ENCODE results near the gene GJA9.
"Not testable (repeated sequence)": the region's sequence is repeated elsewhere in the genome, so short reads cannot be mapped to it uniquely, and the experiment has no call there.

Gene GJA9

DNA sequence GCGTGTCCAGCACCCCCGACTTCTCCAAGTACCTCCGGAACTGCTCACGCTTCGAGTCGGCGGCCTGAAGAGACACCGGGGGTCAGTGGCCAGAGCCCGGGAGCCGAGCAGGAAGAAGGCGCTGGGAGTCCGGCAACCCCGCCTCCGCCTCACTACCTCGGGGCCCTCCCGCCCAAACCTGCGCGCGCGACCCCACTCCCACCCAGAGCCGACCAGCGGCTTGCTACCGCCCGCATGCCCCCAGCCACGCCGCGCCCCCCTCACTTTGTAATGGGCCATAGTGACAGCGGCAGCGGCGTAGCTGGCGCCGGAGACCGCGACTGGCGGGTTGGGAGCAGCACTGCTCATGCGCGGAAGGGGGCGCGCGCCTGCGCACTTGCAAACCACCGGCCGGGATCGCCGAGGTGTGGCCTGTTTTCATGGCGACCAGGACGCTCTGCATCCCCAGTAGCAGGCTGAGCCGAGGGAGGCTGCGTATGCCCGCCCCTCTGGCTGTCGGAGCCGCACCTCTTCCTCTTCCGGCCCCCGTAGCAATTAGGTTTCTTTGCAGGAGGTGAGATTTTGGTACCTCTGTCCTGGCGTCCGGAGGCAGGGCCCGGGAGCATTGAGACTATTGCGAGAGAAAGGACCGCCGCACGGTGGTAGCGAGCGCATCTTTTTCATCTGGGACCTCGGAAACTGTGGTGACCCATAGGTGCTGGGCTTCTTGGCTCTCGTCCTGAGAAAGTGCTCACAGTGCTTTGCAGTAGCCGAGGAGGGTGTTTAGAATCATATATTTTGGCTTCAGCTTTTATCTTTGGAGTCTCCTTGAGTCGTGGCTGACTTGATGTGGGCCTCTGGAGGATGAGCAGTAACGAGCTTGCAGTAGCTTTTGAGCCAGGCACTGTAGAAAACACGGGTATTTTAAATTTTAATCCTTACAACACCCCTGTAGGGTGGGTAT is 8.1 kb downstream of the GJA9 start, which contains the start of gene MYCBP:
TSS of gene MYCBP (minus strand) at position 322 of the 943 bp plus-strand sequence. CDS start at position 279, 43 bp downstream.
- peak; percentile 89 to 93 for DNase-seq (ENCODE audit: low read depth in 2 of 2, low spot score in 1 of 2)

DNA sequence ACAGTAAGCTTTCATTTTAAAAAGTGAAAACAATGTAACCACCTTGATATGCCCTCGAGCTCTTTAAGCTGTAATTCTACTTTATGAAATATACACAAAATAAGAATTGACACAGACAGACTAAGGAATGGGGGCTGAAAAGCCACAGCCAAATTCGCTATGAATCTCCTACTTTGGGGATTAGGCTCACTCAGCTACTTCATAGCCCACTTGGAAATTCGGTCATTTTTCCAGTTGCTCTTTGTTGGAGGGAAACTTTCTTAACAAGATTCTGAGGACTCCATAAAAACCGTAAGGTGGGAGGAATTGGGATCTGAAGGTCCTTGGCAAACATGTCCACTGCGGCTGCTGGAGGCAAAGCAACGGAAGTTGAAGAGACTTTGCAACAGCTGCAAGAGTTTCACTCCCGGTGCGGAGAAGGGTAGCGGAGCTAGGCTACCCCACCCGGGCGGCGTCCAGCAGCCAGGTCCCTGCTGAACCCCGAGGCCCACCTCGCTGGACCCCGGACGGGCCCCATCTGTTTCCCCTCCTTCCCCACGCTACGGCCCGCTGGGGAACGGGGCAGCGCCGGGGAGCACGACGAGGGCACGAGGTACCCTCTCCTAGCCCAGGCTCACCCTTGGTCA is 8.9 kb downstream of the GJA9 start:
- no peak for DNase-seq (ENCODE audit: low read depth in 2 of 2, low spot score in 1 of 2)

DNA sequence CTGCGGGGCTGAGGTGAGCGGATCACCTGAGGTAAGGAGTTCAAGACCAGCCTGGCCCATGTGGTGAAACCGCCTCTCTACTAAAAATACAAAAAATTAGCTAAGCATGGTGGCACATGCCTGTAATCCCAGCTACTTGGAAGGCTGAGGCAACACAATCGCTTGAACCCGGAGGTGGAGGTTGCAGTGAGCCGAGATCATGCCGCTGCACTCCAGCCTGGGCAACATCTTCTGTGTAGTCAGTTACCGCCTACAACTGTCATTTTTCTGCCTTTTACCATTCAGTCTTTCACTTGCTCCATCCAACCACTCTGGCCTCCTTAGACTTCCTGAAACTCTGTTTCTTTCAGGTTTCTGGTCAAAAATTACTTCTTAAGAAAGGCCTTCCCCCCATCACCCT is 10.4 kb downstream of the GJA9 start:
- no peak for DNase-seq (ENCODE audit: low read depth in 2 of 2, low spot score in 1 of 2)

DNA sequence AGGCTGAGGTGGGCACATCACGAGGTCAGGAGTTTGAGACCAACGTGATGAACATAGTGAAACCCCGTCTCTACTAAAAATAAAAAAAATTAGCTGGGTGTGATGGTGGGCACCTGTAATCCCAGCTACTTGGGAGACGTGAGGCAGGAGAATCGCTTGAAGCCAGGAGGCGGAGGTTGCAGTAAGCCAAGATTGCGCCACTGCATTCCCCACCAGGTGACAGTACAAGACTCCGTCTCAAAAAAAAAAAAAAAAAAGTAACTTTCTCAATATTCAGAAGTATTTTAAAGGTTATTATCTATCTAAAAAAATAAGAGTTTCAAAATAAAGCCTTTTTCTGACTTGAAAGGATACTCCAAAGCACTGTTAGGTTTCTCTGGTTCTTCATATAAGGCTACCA is 14.2 kb downstream of the GJA9 start:
- no peak for DNase-seq (ENCODE audit: low read depth in 2 of 2, low spot score in 1 of 2)

DNA sequence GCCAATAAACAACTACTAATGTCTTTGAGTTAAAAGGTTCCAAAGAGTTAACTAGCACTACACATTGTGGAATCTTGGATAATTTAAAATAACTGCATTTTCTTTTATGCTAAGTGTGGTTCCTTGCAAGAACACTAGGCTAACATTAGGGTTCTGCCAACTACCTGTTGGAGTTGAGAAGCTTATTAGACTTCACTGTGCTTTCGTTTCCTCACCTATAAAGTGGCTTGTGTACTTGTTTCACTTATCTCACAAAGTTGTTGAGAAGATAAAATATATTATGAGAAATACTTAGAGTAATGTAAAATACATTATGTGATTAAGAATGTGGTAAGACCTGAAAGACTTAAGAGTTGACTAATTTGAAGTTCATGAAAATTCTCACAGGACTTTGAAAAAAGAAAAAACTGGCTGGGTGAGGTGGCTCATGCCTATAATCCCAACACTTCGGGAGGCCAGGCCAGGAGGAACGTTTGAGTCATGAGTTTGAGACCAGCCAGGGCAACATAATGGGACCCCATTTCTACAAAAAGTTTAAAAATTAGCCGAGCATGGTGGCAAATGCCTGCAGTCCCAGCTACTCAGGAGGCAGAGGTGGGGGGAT is 16.2 kb downstream of the GJA9 start:
- no peak for DNase-seq (ENCODE audit: low read depth in 2 of 2, low spot score in 1 of 2)

DNA sequence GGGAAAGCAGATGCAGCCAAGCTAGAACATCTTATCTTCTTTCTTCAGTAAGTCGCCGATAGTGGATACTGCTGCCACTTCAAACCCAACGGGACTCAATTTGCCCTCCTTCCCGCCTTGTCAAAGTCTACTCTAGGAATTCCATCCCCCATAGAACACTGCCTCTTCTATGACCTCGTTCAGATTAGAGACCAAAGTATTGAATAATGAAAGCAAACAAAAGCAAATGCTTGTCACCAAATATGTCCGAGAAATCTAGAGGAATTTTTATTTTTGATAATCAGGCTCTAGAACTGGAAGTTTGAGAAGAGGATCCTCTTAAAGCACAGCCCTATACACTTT is 21.0 kb downstream of the GJA9 start:
- DNase-seq (ENCODE audit: low read depth in 2 of 2, low spot score in 1 of 2) = no peak

DNA sequence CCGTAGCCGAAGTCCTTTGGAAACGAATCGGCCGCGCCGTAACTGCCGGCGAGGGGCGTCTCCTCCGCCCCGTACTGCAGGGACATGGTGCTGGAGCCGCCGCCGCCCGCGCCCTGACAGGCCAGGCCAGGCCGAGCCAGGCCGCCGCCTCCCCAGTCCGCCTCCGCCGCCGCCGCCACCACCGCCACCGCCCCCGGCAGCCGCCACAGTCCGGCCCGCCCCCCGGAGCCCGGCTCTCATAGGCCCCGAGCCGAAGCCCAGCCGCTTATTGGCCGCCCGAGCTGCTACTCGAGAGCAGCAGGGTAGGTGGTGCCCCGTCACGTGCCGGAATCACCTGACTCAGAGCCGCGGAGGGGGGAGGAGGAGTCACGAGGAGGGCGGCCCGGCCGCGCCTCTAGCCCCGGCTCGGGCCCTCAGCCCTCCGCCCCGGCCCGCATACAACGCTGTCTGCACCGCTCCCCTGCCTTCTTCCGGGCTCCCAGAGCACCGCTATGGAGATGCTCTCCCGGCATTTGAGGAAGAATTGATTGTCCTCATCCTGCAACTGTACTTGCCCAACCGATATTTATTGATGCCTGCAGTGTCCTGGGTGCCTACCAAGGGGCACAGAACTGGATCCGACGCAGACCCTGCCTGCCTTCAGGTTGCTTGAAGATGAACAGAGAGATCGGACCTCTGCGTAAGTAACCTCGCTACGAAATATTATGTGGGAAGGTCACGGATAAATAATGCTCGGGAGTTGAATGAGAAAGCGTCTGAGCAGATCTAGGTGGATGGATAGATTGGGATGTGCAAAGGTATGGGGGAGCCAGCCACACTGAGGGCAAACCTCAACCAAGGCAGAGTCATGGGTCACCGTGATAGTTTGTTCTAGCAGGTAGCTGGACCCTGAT is 21.6 kb downstream of the GJA9 start, which contains the start of gene RRAGC:
TSS of gene RRAGC (minus strand) at position 212 of the 893 bp plus-strand sequence. CDS start at position 86, 126 bp downstream.
- DNase-seq (ENCODE audit: low read depth in 2 of 2, low spot score in 1 of 2) = peak; percentile 96 to 97

DNA sequence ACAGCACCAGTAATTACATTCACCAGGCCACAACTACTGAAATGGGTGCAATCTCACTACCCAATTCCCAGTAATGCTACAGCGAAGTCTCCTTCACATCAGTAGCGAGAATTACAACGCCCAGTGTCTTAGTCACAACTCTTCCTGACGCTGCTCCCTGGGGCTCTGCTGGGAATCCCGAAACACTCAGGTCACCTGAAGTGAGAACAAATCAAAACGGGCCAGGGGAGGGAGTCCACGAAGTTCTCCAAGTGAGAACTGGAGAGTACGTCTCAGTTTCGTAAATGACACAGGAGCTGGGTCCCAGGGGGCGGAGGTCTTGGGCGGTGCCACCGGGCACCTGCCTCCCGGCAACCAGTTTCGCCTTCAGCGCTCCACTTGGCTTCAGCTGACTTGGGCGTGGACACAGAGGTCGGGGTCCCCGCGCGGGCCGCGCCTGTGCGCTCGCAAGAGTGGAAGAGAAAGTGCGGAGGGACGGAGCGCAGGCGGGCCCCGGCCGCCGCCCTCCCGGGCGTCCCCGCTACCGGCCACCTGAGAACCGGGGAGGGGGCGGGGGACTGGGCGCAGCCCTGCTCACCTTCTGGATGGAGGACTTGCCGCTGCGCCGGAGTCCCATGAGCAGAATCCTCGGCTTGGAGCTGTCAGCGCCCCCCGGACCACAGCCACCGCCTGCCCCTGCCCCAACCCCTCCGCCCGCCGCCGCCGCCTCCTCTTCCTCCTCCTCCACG is 22.4 kb downstream of the GJA9 start:
- peak; percentile 10 to 12 for DNase-seq (ENCODE audit: low read depth in 2 of 2, low spot score in 1 of 2)

DNA sequence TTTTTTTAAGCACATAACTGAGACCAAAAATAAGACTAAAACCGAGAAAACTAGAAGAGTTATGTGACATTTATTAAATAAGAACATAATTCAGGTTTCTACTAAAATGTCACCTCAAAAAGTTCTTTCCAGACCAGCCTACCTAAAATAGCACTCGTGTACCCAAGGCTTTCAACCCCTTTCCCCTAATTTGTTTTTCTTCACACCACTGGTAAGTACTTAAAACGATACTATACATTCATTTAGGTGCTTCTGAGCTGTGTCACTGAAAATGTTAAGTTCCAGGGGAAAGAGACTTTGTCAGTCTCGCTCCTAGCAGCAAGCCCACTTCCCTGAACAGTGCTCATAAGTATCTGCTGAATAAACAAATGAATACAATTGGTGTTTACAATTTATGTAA is 28.6 kb downstream of the GJA9 start:
- no peak for DNase-seq (ENCODE audit: low read depth in 2 of 2, low spot score in 1 of 2)

DNA sequence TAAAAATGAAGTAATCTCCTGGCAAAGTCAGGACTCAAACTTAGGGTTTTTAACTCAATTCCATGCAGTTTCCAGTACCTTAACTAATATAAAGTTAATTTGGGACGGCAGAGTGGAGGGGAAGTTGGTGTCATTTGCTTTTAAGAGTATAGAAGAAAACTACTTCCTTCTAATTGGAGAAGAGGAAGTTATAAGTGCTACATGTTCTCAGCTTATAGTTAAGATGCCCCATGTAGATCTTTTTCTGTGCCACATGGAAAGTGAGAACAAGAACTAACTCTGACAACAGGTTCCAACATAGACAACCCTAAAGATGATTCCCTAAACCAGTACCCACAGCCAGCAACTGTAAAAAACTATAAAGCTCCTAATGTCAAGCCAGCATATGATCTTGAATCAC is 33.3 kb downstream of the GJA9 start:
- no peak for DNase-seq (ENCODE audit: low read depth in 2 of 2, low spot score in 1 of 2)

DNA sequence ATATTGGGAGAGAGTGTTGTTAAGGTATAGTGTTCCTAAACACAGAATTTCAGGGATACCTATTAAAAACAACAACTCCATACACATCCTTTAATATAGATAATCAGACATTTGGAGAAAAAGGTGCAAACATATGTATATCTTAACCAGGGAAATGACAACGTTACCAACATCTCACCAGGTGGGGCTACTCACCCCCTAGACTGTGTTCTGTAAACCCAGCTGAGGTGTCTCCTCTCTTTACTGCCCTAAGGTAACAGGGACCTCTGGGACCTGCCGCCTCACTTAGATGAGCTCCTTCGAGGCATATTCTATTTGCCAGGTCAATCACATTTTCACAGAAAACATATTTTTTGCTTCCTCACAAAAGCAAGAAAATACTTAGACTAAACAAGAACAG is 35.2 kb downstream of the GJA9 start:
- DNase-seq (ENCODE audit: low read depth in 2 of 2, low spot score in 1 of 2) = no peak

DNA sequence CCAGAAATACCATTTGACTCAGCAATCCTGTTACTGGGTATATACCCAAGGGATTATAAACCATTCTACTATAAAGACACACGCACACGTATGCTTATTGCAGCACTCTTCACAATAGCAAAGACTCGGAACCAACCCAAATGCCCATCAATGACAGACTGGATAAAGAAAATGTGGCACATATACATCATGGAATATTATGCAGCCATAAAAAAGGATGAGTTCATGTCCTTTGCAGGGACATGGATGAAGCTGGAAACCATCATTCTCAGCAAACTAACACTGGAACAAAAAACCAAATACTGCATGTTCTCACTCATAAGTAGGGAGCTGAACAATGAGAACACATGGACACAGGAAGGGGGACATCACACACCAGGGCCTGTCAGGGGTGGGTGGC is 36.3 kb downstream of the GJA9 start:
- not testable (repeated sequence) for DNase-seq (ENCODE audit: low read depth in 2 of 2, low spot score in 1 of 2)

DNA sequence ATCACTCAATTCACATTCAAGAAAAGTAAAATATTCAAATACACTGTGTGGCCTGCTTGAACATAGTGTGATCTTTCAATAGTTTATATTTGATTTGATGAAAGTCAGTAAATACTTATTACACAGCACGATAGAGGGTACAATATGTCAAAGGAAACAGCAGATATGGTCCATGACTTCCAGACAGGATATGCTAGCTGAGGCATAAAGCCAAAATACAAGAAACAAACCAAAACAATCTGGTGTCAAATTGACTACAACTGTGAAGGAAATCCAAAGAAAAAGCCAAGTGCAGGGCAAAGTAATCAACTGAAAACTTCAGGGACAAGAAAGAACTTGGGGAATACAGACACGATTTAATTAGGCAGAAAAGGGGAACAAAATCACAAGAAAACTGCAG is 41.1 kb downstream of the GJA9 start:
- no peak for DNase-seq (ENCODE audit: low read depth in 2 of 2, low spot score in 1 of 2)

DNA sequence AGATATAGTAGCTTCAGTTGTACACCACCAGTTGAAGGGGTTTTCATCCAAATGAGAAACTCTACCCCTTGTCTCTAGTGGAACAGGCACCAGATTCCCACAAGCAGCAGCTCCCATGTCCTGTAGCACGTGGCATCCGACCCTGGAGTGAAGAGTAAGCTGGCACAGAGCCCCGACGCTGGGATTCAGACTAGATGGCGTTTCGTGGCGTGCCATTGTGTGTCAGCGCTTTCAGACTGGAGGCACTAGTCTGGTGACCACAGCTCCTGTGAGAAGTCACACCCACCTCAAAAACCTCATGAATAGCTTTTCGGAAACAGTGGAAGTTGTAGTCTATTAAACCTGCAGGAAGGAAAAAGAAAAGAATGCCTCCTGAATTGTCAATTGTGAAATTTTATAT is 42.0 kb downstream of the GJA9 start:
- no peak for DNase-seq (ENCODE audit: low read depth in 2 of 2, low spot score in 1 of 2)

DNA sequence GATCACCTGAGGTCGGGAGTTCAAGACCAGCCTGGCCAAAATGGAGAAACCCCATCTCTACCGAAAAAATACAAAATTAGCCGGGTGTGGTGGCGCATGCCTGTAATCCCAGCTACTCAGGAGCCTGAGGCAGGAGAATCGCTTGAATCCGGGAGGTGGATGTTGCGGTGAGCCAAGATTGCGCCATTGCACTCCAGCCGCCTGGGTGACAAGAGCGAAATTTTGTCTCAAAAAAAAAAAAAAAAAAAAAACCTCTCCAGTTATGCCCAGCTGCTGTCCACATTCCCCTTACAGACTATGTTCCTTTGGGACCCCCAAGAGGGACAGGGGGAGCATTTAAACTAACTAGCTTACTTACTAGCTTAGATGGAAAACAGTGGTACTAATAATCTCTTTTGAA is 45.1 kb downstream of the GJA9 start:
- DNase-seq (ENCODE audit: low read depth in 2 of 2, low spot score in 1 of 2) = not testable (repeated sequence)

DNA sequence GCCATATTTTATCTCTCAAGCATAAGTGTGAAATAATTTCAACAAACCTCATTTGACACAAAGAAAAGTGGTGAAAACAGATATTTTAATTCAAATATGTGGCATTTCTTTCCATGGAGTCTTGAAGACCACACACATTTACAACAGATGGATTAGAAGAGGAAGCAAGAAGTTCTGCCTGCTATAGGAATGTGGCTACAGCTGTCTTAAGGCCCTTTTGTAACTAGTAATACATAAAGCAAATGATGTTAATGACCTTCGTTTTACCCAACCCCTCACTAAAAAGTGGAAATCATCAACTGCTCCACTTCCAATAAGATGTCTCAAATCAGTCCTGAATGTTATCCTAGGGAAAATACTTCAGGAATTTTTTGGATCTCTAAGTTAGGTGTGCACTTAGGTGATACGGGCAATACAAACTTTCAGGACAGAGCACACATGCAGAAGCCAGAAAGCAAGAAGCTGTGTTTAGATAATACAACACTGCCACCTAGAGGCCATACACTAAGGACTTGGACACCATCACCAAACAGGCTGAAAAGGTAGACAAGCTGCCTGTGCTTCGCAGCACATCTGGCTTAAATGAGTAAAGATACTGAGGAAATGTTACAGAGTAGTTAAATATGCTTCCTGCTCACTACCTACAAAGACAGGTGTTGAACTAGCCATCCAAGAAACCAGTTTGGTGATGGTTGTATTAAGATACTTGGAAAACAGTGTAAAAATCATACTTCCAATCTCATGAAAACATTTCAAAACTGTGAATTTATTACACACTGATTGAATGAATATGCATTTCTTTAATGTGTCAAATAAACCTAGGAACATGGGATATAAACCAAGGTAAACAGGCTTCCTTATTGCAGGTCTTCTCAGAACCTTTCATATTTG is 46.2 kb downstream of the GJA9 start:
- DNase-seq (ENCODE audit: low read depth in 2 of 2, low spot score in 1 of 2) = no peak

DNA sequence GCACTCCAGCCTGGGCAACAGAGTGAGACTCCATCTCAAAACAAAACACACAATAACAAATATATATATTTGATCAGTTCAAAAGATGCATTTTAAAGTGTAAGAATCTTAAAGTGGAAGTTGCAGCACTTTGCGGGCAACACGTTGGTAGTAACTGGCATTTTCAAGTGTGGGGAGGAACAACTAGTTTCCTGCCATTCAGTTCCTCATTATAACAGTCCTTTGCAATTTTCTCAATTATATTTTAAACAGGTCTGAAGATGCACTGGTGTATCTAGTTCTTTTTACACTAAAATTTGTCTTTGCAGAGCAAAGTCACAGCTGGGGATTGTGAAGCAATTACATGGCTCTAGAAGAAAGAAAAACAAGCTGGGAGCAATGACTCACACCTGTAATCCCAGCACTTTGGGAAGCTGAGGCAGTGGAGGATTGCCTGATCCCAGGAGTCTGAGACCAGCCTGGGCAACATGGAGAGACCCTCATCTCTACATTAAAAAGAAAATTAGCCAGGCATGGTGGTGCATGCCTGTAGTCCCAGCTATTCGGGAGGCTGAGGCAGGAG is 47.1 kb downstream of the GJA9 start:
- DNase-seq (ENCODE audit: low read depth in 2 of 2, low spot score in 1 of 2) = no peak

DNA sequence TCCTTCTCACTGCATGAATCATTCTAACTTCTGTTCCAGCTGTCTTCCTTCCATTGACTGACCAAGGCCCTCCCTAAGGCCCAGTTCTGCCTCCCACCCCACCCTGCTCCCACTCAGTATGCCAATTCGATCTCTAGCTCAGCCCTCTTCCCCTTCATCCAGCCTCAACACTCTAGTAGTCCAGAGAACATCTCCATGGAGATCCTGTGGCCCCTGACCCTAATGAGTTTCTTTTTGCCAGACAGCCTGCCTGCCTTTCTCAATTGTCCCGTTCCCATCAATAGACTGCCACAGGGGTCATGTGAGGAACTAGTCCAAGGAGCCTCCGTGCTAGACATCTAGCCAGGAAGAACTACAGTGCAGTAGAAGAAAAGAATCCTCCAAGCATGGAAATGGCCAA is 48.2 kb downstream of the GJA9 start:
- no peak for DNase-seq (ENCODE audit: low read depth in 2 of 2, low spot score in 1 of 2)

DNA sequence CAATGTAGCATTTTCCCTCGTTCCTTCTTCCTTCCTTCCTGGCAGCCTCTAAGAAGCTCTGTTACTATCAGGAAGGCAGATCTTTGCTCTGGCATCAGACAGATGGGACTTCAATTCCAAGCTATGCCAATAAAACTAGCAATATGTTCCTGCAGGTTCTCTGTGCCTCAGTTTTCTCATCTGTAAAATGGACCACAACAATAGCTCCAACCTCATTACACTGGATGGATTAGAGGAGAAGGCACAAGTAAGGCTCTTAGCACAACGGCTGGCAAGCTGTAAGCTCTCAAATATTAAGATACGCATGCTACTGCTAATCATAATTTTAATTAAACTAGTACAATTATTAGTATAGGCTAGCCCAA is 49.0 kb downstream of the GJA9 start:
- no peak for DNase-seq (ENCODE audit: low read depth in 2 of 2, low spot score in 1 of 2)
